Mucosa of stomach (tissue), 1 donor: ENCODE results near the gene PRELID3B.
"Not testable (repeated sequence)": the region's sequence is repeated elsewhere in the genome, so short reads cannot be mapped to it uniquely, and the experiment has no call there.

Source experiments
- H3K27me3 ChIP-seq: one replicate; pipeline ENCODE4 v1.7.0; 2013; ENCODE audit warnings: mild to moderate bottlenecking, low read length; ENCODE audit not compliant: control insufficient read depth, insufficient read depth
- H3K36me3 ChIP-seq: one replicate; pipeline ENCODE4 v1.7.0; 2013; ENCODE audit warnings: low read length; ENCODE audit not compliant: control insufficient read depth, insufficient read depth
- H3K4me1 ChIP-seq: one replicate; pipeline ENCODE4 v1.7.0; 2013; ENCODE audit warnings: mild to moderate bottlenecking, low read length; ENCODE audit not compliant: control insufficient read depth, insufficient read depth
- H3K4me3 ChIP-seq: one replicate; pipeline ENCODE4 v1.7.0; 2013; ENCODE audit warnings: low read length
- H3K9ac ChIP-seq: one replicate; pipeline ENCODE4 v1.7.0; 2013; ENCODE audit warnings: mild to moderate bottlenecking, low read length, moderate library complexity
- H3K9me3 ChIP-seq: one replicate; pipeline ENCODE4 v1.7.0; 2013; ENCODE audit warnings: mild to moderate bottlenecking, low read length, moderate library complexity; ENCODE audit not compliant: control insufficient read depth
- donor health status: Pancreatic carcinoma.

PRELID3B gene

DNA sequence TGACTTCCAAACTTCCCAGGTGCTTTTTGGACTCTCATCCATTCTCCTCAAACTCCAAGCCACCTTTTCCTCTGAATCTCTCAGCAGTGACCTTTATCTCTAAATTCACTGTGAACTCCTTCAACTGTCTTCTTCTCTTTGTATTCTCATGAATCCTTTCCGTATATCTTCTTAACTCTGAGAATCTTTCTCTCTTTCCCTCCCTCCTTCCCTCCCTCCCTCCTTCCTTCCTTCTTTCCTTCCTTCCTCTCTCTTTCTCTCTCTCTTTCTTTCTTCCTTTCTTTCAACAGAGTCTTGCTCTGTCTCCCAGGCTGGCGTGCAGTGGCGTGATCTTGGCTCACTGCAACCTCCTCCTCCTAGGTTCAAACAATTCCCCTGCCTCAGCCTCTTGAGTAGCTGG lies 4.3 kb upstream of the PRELID3B start:
- Histone ChIP-seq H3K4me3 (no peak overlapping the region), H3K9me3 (no peaks in the 10 kb centered on the region), H3K27me3 (no peaks in the 10 kb centered on the region), H3K4me1 (peaks cover 28% of the 10 kb centered on the region), H3K9ac (no peak overlapping the region), H3K36me3 (no peaks in the 10 kb centered on the region)

DNA sequence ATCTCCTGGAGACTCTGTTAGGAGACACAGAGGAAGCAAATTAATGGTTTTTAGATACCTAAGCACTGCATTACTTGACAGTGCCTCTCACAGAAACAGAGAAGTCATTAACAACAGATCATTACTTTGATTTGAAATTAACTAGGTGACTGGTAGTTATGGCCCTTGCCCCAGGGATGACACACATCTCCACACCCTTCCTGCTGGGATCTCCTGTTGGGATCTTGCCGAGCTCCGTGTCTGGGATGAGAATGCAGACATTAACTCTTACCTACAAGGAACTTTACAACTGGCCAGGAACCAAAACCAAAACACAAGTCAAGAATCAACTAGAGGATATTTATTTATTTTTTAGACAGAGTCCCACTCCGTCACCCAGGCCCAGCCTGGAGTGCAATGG lies 2.2 kb upstream of the PRELID3B start:
- Histone ChIP-seq H3K27me3 (no peaks in the 10 kb centered on the region), H3K36me3 (no peaks in the 10 kb centered on the region), H3K4me3 (no peak overlapping the region), H3K9ac (no peak overlapping the region), H3K9me3 (no peaks in the 10 kb centered on the region), H3K4me1 (peaks cover 39% of the 10 kb centered on the region)

- H3K36me3 ChIP-seq, result no peaks in the 10 kb centered on the region
- H3K9ac ChIP-seq, result no peak overlapping the region
- H3K9me3 ChIP-seq, result no peaks in the 10 kb centered on the region
- H3K4me1 ChIP-seq, result peaks cover 34% of the 10 kb centered on the region
- no peaks in the 10 kb centered on the region for H3K27me3 ChIP-seq
- no peak overlapping the region for H3K4me3 ChIP-seq
These were observed 1.7 kb upstream of the PRELID3B start for GRCh38 chr20:59044295-59044694.

- Histone ChIP-seq H3K9me3 (no peaks in the 10 kb centered on the region), H3K4me1 (peaks cover 33% of the 10 kb centered on the region), H3K4me3 (no peak overlapping the region), H3K36me3 (no peaks in the 10 kb centered on the region), H3K9ac (no peak overlapping the region), H3K27me3 (no peaks in the 10 kb centered on the region)
These were observed 1.1 kb upstream of the PRELID3B start for GRCh38 chr20:59043698-59044097.

GRCh38 chr20:59042796-59043631 lies 428 bp upstream of the PRELID3B start:
- no peaks in the 10 kb centered on the region for H3K9me3 ChIP-seq
- H3K36me3 ChIP-seq, result no peaks in the 10 kb centered on the region
- peak overlapping the region; percentile 87 for H3K9ac ChIP-seq
- peaks cover 33% of the 10 kb centered on the region for H3K4me1 ChIP-seq
- peak overlapping the region; percentile 46 for H3K4me3 ChIP-seq
- H3K27me3 ChIP-seq, result no peaks in the 10 kb centered on the region

DNA sequence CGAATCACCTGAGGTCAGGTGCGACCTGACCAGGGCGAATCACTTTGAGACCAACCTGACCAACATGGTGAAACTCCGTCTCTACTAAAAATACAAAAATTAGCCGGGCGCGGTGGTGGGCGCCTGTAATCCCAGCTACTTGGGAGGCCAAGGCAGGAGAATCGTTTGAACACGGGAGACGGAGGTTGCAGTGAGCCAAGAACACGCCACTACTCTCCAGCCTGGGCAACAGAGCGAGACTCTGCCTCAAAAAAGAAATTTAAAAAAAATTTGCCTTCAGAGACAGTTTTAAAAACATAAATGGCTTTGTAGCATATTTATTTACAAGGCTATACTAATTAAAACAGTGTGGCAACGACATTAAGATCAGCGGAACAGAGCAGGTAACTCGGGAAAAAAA lies 1.1 kb downstream of the PRELID3B start:
- not testable (repeated sequence) for H3K9me3 ChIP-seq, H3K36me3 ChIP-seq, H3K27me3 ChIP-seq
- peak overlapping the region; percentile 46 for H3K4me3 ChIP-seq
- peak overlapping the region; percentile 87 for H3K9ac ChIP-seq
- peaks cover 22% of the 10 kb centered on the region for H3K4me1 ChIP-seq

DNA sequence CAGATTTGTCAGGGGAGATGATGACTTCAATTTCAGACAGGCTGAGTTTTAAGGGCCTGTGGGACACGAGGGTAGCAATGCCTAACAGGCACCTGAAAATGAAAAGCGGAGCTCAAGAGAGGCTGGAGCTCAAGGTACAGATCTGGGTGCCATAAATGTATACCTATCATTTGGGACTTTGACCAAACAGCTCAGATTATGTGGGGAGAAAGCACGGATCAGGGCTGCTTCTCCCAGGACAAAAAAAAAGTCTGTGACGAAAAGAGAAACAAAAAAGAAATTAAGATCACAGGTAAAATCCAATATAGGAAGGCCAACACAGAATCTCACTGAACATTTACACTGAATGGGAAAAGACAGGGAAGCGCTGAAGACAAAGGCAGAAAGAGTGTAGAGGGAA lies 1.9 kb downstream of the PRELID3B start:
- Histone ChIP-seq H3K27me3 (no peaks in the 10 kb centered on the region), H3K9me3 (no peaks in the 10 kb centered on the region), H3K9ac (peak overlapping the region; percentile 13), H3K4me1 (peaks cover 25% of the 10 kb centered on the region), H3K36me3 (peaks cover 3% of the 10 kb centered on the region), H3K4me3 (no peak overlapping the region)

- no peak overlapping the region for H3K9ac ChIP-seq
- H3K36me3 ChIP-seq, result peaks cover 10% of the 10 kb centered on the region
- H3K4me3 ChIP-seq, result no peak overlapping the region
- H3K4me1 ChIP-seq, result peaks cover 29% of the 10 kb centered on the region
- H3K27me3 ChIP-seq, result no peaks in the 10 kb centered on the region
- H3K9me3 ChIP-seq, result no peaks in the 10 kb centered on the region
These were observed 3.4 kb downstream of the PRELID3B start for GRCh38 chr20:59039233-59039632.

DNA sequence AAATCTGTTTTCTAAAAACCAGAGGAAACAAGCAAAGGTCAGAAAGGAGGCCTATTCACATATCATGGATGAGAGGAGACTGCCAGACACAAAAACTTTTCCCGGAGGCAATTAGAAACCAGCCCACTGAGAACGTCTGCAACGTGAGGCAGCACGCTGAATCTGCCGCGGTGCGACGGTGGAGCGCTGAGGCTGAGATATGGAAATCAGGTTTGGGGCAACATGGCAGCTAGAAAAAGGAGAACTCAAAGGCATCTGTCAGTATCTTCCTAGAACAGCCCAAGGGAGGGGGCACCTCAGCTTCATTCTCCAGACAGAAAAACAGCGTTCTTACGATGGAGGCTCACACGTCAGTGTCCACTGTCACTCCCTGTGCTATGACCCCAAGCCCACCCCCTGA lies 5.2 kb downstream of the PRELID3B start:
- H3K9ac ChIP-seq, result no peak overlapping the region
- no peak overlapping the region for H3K4me3 ChIP-seq
- H3K9me3 ChIP-seq, result no peaks in the 10 kb centered on the region
- no peaks in the 10 kb centered on the region for H3K27me3 ChIP-seq
- H3K36me3 ChIP-seq, result peaks cover 10% of the 10 kb centered on the region
- peaks cover 29% of the 10 kb centered on the region for H3K4me1 ChIP-seq

GRCh38 chr20:59035381-59035780 lies 7.2 kb downstream of the PRELID3B start:
- Histone ChIP-seq H3K27me3 (no peaks in the 10 kb centered on the region), H3K36me3 (peaks cover 10% of the 10 kb centered on the region), H3K4me3 (no peak overlapping the region), H3K9ac (no peak overlapping the region), H3K4me1 (peaks cover 24% of the 10 kb centered on the region), H3K9me3 (no peaks in the 10 kb centered on the region)

DNA sequence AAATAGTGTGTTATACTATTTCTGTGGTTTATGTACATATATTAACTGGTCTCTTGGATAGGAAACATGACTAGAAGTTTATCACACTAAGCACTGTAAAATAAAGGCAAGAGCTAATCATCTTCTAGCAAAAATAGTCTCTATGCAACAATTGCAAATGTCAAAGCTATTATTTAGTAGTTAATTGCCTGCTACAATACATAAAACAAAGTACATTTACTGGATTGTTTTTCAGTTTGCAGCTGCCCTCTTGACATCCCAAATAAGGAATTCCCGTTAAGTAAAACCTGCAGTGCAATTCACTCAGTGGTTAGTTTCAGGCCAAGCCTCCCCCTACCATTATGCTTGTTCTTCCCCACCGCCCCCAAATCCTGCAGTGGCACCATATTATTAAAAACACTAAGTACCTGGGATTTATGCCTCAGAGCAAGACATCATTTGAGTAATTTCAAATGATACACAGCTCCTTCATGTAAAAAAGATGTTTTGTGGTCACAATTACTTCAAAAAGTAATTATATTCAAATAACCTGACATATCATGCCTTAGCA lies 8.9 kb downstream of the PRELID3B start:
- H3K4me1 ChIP-seq, result peaks cover 32% of the 10 kb centered on the region
- H3K4me3 ChIP-seq, result no peak overlapping the region

DNA sequence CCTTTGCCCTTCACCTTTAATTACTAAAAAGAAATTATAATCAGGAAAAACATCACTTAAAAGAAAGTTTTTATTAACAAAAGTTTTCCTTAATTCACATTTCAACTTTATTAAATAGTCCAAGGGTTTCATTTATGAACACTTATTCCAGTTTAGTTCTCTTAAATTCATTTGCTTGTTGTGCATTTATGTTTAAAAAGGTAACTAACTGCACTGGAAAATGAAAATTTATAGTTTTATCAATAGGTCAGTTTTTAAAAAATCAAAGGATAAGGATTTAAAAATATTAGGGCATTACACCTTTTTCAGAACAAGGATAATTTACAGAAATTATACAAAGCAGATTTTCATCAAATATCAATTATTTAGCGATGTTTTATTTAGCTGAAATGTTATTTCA lies 9.5 kb downstream of the PRELID3B start:
- no peaks in the 10 kb centered on the region for H3K27me3 ChIP-seq
- peaks cover 10% of the 10 kb centered on the region for H3K36me3 ChIP-seq
- no peak overlapping the region for H3K4me3 ChIP-seq
- H3K9me3 ChIP-seq, result no peaks in the 10 kb centered on the region
- H3K4me1 ChIP-seq, result peaks cover 32% of the 10 kb centered on the region
- H3K9ac ChIP-seq, result peak overlapping the region; percentile 57

More for the DNA sequence above, 8.9 kb downstream of the PRELID3B start:
- Histone ChIP-seq H3K9ac (no peak overlapping the region), H3K9me3 (no peaks in the 10 kb centered on the region), H3K36me3 (peaks cover 10% of the 10 kb centered on the region), H3K27me3 (no peaks in the 10 kb centered on the region)
